AG04449 (cell line): ENCODE data around the gene SASH1.
A peak's percentile ranks its signal among the peaks of the same experiment; 100 is the strongest.

Experiments
- CTCF ChIA-PET: fragments of 350-600 bp; formaldehyde crosslinking; extraction: SDS; loops from one replicate; lab custom pipeline; 2021; ENCODE audit warnings: antibody characterized with exemption; lab: Yijun Ruan, JAX
- POLR2A ChIA-PET: fragments of 400-600, 350-600 bp; formaldehyde crosslinking; extraction: SDS; loops from one replicate; lab custom pipeline; 2020; ENCODE audit warnings: antibody characterized with exemption, inconsistent platforms; lab: Yijun Ruan, JAX
- DNase-seq: peaks from one replicate; pipeline ENCODE4 v3.0.0-alpha.2; 2010; ENCODE audit warnings: low read depth, low spot score
- H3K4me3 ChIP-seq: 2 replicates; pipeline ENCODE4 v1.5.1; 2011; ENCODE audit warnings: low read depth, mild to moderate bottlenecking, control low read depth, low read length
- CTCF ChIP-seq: IDR thresholded peaks from one replicate; pipeline ENCODE4 v1.5.1; 2011; ENCODE audit warnings: mild to moderate bottlenecking, moderate library complexity, low read length, control low read depth, inconsistent platforms; ENCODE audit not compliant: insufficient read depth; ENCODE audit errors: missing control alignments

The SASH1 gene

GRCh38 chr6:148364056-148364824 lies 21.6 kb downstream of the SASH1 start:
- ChIA-PET CTCF (interaction anchor here (1.3 kb wide), 1 partner anchor 16 kb away, joined by 4 read pairs; no protein-coding TSS in a partner anchor), POLR2A (no interaction called here)
- no peak overlapping the region for H3K4me3 ChIP-seq
- no peak for TF ChIP-seq CTCF
- peak; percentile 33 for DNase-seq

GRCh38 chr6:148365041-148365440 lies 22.4 kb downstream of the SASH1 start:
- TF ChIP-seq CTCF, result no peak
- H3K4me3 ChIP-seq, result no peak overlapping the region
- no peak for DNase-seq
- ChIA-PET CTCF (interaction anchor here (1.1 to 1.2 kb wide), 2 partner anchors 15 to 98 kb away, joined by 3 read pairs; no protein-coding TSS in a partner anchor), POLR2A (no interaction called here)

- TF ChIP-seq CTCF, result no peak
- no peak for DNase-seq
- POLR2A ChIA-PET, result no interaction called here
These were observed 24.9 kb downstream of the SASH1 start for GRCh38 chr6:148367411-148368024.

GRCh38 chr6:148370176-148370575 lies 27.5 kb downstream of the SASH1 start:
- H3K4me3 ChIP-seq, result no peak overlapping the region
- DNase-seq, result no peak
- no peak for TF ChIP-seq CTCF
- ChIA-PET CTCF (no interaction called here), POLR2A (no interaction called here)

More at GRCh38 chr6:148367411-148368024, 24.9 kb downstream of the SASH1 start:
- H3K4me3 ChIP-seq, result no peak overlapping the region
- CTCF ChIA-PET, result interaction anchor here (0.7 to 1.9 kb wide), 3 partner anchors 9 to 188 kb away, joined by 3 to 5 read pairs (median 4); no protein-coding TSS in a partner anchor

GRCh38 chr6:148374040-148374774 lies 31.6 kb downstream of the SASH1 start:
- ChIA-PET POLR2A (no interaction called here), CTCF (no interaction called here)
- DNase-seq, result no peak
- no peak for TF ChIP-seq CTCF
- no peak overlapping the region for H3K4me3 ChIP-seq
